Measurements from ENCODE around the gene DCTN5.
"Not testable (repeated sequence)": the region's sequence is repeated elsewhere in the genome, so short reads cannot be mapped to it uniquely, and the experiment has no call there.

DCTN5 gene

GRCh38 chr16:23692190-23692837 is 51.0 kb downstream of the DCTN5 start:
- DNase-seq (ENCODE audit: low read depth in 2 of 3, low spot score in 1 of 3) = no peak

GRCh38 chr16:23694265-23694643 is 53.0 kb downstream of the DCTN5 start:
- DNase-seq (ENCODE audit: low read depth in 2 of 3, low spot score in 1 of 3) = no peak

GRCh38 chr16:23694644-23695373 is 53.5 kb downstream of the DCTN5 start:
- DNase-seq (ENCODE audit: low read depth in 2 of 3, low spot score in 1 of 3) = no peak

- no peak for DNase-seq (ENCODE audit: low read depth in 2 of 3, low spot score in 1 of 3)
Measured at GRCh38 chr16:23695756-23696155, 54.5 kb downstream of the DCTN5 start.

GRCh38 chr16:23699100-23699499 is 57.8 kb downstream of the DCTN5 start:
- DNase-seq (ENCODE audit: low read depth in 2 of 3, low spot score in 1 of 3) = no peak

GRCh38 chr16:23700093-23700492 is 58.8 kb downstream of the DCTN5 start:
- DNase-seq (ENCODE audit: low read depth in 2 of 3, low spot score in 1 of 3) = no peak

- no peak for DNase-seq (ENCODE audit: low read depth in 2 of 3, low spot score in 1 of 3)
Measured at GRCh38 chr16:23700509-23700908, 59.2 kb downstream of the DCTN5 start.

GRCh38 chr16:23701045-23701444 is 59.8 kb downstream of the DCTN5 start:
- no peak for DNase-seq (ENCODE audit: low read depth in 2 of 3, low spot score in 1 of 3)

GRCh38 chr16:23702951-23703350 is 61.7 kb downstream of the DCTN5 start:
- DNase-seq (ENCODE audit: low read depth in 2 of 3, low spot score in 1 of 3) = no peak

- no peak for DNase-seq (ENCODE audit: low read depth in 2 of 3, low spot score in 1 of 3)
Measured at GRCh38 chr16:23704772-23705516, 63.7 kb downstream of the DCTN5 start.

- no peak for DNase-seq (ENCODE audit: low read depth in 2 of 3, low spot score in 1 of 3)
Measured at GRCh38 chr16:23705517-23705902, 64.2 kb downstream of the DCTN5 start.

GRCh38 chr16:23706439-23706838 is 65.2 kb downstream of the DCTN5 start:
- no peak for DNase-seq (ENCODE audit: low read depth in 2 of 3, low spot score in 1 of 3)

GRCh38 chr16:23709536-23709935 is 68.3 kb downstream of the DCTN5 start:
- DNase-seq (ENCODE audit: low read depth in 2 of 3, low spot score in 1 of 3) = no peak

- no peak for DNase-seq (ENCODE audit: low read depth in 2 of 3, low spot score in 1 of 3)
Measured at GRCh38 chr16:23710008-23710407, 68.7 kb downstream of the DCTN5 start.

- DNase-seq (ENCODE audit: low read depth in 2 of 3, low spot score in 1 of 3) = no peak
Measured at GRCh38 chr16:23710504-23710903, 69.2 kb downstream of the DCTN5 start.

GRCh38 chr16:23711785-23712184 is 70.5 kb downstream of the DCTN5 start:
- DNase-seq (ENCODE audit: low read depth in 2 of 3, low spot score in 1 of 3) = no peak

GRCh38 chr16:23712976-23713375 is 71.7 kb downstream of the DCTN5 start, which contains the start of gene ERN2:
ERN2 (minus strand) TSS chr16:23713222; CDS start chr16:23713187, 35 bp downstream.
- DNase-seq (ENCODE audit: low read depth in 2 of 3, low spot score in 1 of 3) = no peak

- no peak for DNase-seq (ENCODE audit: low read depth in 2 of 3, low spot score in 1 of 3)
Measured at GRCh38 chr16:23716484-23716883, 75.2 kb downstream of the DCTN5 start.

- DNase-seq (ENCODE audit: low read depth in 2 of 3, low spot score in 1 of 3) = not testable (repeated sequence)
Measured at GRCh38 chr16:23722613-23723240, 81.5 kb downstream of the DCTN5 start.

- no peak for DNase-seq (ENCODE audit: low read depth in 2 of 3, low spot score in 1 of 3)
Measured at GRCh38 chr16:23724096-23724784, 83.0 kb downstream of the DCTN5 start.

GRCh38 chr16:23724785-23725131 is 83.5 kb downstream of the DCTN5 start:
- no peak for DNase-seq (ENCODE audit: low read depth in 2 of 3, low spot score in 1 of 3)
